ENCODE data around the gene TMEM131. TPM values are rescaled to one million over a fixed set of nuclear protein-coding genes. Genes with fewer than 3 reads are reported as not detected.
"Not testable (repeated sequence)": the region's sequence is repeated elsewhere in the genome, so short reads cannot be mapped to it uniquely, and the experiment has no call there.

Gene TMEM131
- total RNA-seq, 1 donor = 30.0 TPM

GRCh38 chr2:97713296-97714083 lies 282.3 kb downstream of the TMEM131 start, which contains the start of gene ZAP70:
Gene ZAP70, plus strand, starts transcription at chr2:97713576. Its CDS starts 10,461 bp downstream, at chr2:97724037.
- Histone ChIP-seq H3K27me3 (ENCODE audit: insufficient read depth, low read length) (peaks cover 9% of the 10 kb centered on the region), H3K4me3 (ENCODE audit: insufficient read depth, low read length) (no peak within 1 kb of the TSS), H3K27ac (ENCODE audit: low read depth, low read length) (no peak within 1 kb of the TSS), H2AFZ (ENCODE audit: low read length) (no peak within 1 kb of the TSS), H3K9me3 (ENCODE audit: low read depth, low read length) (no peaks in the 10 kb centered on the region), H4K20me1 (ENCODE audit: insufficient read depth, low read length) (no peaks in the 10 kb centered on the region), H3K4me1 (ENCODE audit: insufficient read depth, low read length) (no peaks in the 10 kb centered on the region), H3K4me2 (ENCODE audit: insufficient read depth, low read length) (no peak within 1 kb of the TSS), H3K36me3 (ENCODE audit: insufficient read depth, low read length) (no peaks in the 10 kb centered on the region), H3K79me2 (ENCODE audit: insufficient read depth, low read length) (no peaks in the 10 kb centered on the region)
- peak; percentile 43 for DNase-seq (ENCODE audit: insufficient read length, low spot score, missing footprints)
- no peak for TF ChIP-seq CTCF (IDR thresholded peaks at IDR 0.05; ENCODE audit: extremely low read depth, low read depth, low read length)

GRCh38 chr2:97712693-97713295 lies 283.0 kb downstream of the TMEM131 start:
- H2AFZ ChIP-seq (ENCODE audit: low read length) = no peak overlapping the region
- H3K4me1 ChIP-seq (ENCODE audit: insufficient read depth, low read length) = no peaks in the 10 kb centered on the region

GRCh38 chr2:97712175-97712574 lies 283.6 kb downstream of the TMEM131 start:
- not testable (repeated sequence) for H3K79me2 ChIP-seq (ENCODE audit: insufficient read depth, low read length); H3K4me3 ChIP-seq (ENCODE audit: insufficient read depth, low read length); H3K4me1 ChIP-seq (ENCODE audit: insufficient read depth, low read length); H3K9me3 ChIP-seq (ENCODE audit: low read depth, low read length); H3K4me2 ChIP-seq (ENCODE audit: insufficient read depth, low read length); H3K36me3 ChIP-seq (ENCODE audit: insufficient read depth, low read length); H2AFZ ChIP-seq (ENCODE audit: low read length); H4K20me1 ChIP-seq (ENCODE audit: insufficient read depth, low read length); H3K27ac ChIP-seq (ENCODE audit: low read depth, low read length); DNase-seq (ENCODE audit: insufficient read length, low spot score, missing footprints)
- peaks cover 12% of the 10 kb centered on the region for H3K27me3 ChIP-seq (ENCODE audit: insufficient read depth, low read length)

More at GRCh38 chr2:97712693-97713295, 283.0 kb downstream of the TMEM131 start:
- no peak overlapping the region for H3K4me2 ChIP-seq (ENCODE audit: insufficient read depth, low read length)
- no peaks in the 10 kb centered on the region for H3K36me3 ChIP-seq (ENCODE audit: insufficient read depth, low read length)
- H3K27ac ChIP-seq (ENCODE audit: low read depth, low read length) = no peak overlapping the region
- no peak overlapping the region for H3K4me3 ChIP-seq (ENCODE audit: insufficient read depth, low read length)
- no peak for TF ChIP-seq CTCF (IDR thresholded peaks at IDR 0.05; ENCODE audit: extremely low read depth, low read depth, low read length)
- H3K79me2 ChIP-seq (ENCODE audit: insufficient read depth, low read length) = no peaks in the 10 kb centered on the region
- H3K27me3 ChIP-seq (ENCODE audit: insufficient read depth, low read length) = peaks cover 12% of the 10 kb centered on the region
- no peaks in the 10 kb centered on the region for H3K9me3 ChIP-seq (ENCODE audit: low read depth, low read length)
- H4K20me1 ChIP-seq (ENCODE audit: insufficient read depth, low read length) = no peaks in the 10 kb centered on the region
- peak; percentile 66 for DNase-seq (ENCODE audit: insufficient read length, low spot score, missing footprints)

GRCh38 chr2:97711394-97711711 lies 284.4 kb downstream of the TMEM131 start:
- Histone ChIP-seq H3K27me3 (ENCODE audit: insufficient read depth, low read length) (peaks cover 12% of the 10 kb centered on the region), H3K9me3 (ENCODE audit: low read depth, low read length) (no peaks in the 10 kb centered on the region), H3K4me1 (ENCODE audit: insufficient read depth, low read length) (no peaks in the 10 kb centered on the region), H3K4me2 (ENCODE audit: insufficient read depth, low read length) (no peak overlapping the region), H3K36me3 (ENCODE audit: insufficient read depth, low read length) (no peaks in the 10 kb centered on the region), H4K20me1 (ENCODE audit: insufficient read depth, low read length) (no peaks in the 10 kb centered on the region), H3K27ac (ENCODE audit: low read depth, low read length) (no peak overlapping the region), H3K4me3 (ENCODE audit: insufficient read depth, low read length) (no peak overlapping the region), H3K79me2 (ENCODE audit: insufficient read depth, low read length) (no peaks in the 10 kb centered on the region), H2AFZ (ENCODE audit: low read length) (no peak overlapping the region)
- no peak for TF ChIP-seq CTCF (IDR thresholded peaks at IDR 0.05; ENCODE audit: extremely low read depth, low read depth, low read length)
- peak; percentile 55 for DNase-seq (ENCODE audit: insufficient read length, low spot score, missing footprints)

Data from osteoblast (primary cell).